Epidermal melanocyte (primary cell): ENCODE measurements around the gene WFDC2.

Source experiments
- DNase-seq: peaks from one replicate; pipeline ENCODE4 v3.0.0; 2011; ENCODE audit warnings: low spot score; ENCODE audit not compliant: insufficient read length

The WFDC2 gene

DNA sequence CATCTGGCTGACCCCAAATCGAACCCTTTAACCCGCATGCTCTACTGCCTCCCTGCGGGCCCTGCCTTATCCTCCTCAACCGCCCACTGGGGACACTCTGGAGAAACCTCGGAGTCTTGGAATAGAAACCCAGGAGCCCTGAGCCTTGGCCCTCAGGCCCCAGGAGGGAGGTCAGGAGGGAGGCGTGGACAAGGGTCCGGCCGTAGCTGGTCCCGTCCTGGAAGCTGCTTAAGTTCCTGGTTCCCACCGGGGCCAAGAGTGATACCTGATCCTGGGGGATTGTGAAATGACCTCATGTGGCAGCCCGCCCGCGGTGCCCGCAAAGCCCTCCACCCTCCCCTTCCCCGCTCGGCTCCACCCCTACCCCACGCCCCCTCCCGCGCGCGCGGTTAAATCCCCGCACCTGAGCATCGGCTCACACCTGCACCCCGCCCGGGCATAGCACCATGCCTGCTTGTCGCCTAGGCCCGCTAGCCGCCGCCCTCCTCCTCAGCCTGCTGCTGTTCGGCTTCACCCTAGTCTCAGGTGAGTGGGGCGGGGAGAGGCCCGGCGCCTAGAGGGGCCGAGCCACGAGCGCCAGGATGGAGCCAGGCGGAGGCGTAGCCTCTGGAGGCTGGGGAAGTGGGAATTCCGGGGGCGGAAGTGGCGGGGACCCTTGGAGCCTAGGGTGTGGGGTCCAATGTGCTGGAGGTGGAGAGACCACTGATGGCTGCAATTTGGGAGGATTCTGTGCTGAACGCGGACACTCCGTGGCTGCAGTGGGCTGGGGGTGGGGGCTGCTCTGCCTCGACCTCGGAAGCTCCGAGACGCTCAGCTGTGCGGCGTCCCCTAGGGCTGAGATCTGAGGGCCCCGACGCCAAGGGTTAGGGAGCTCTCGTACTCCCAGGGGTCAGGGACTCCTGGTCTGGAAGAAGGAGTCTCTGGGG is at the start of gene WFDC2:
Gene WFDC2, plus strand, starts transcription at position 418 of the 926 bp plus-strand sequence. Its CDS starts 29 bp downstream, at position 447.
- DNase-seq, result no peak

- DNase-seq, result no peak
These were observed 49.4 kb upstream of the WFDC2 start for GRCh38 chr20:45420125-45420524.

DNA sequence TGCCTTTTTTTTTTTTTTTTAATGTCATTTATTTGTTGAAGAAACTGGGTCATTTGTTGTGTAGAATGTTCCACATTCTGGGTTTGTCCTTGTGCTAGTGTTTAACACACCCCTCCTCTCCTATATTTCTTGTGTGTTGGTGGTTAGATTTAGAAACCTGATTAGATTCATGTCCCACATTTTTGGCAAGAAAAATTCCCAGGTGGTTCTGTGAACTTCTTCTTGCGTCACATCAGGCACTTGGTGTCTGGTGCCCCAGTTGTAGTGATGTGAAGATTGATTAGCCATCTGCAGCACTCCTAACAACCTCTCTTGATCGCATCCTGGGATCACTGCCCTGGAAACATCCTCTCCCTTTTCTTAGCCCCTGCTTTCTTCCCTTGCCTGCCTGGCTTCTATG is 45.9 kb upstream of the WFDC2 start:
- no peak for DNase-seq

DNA sequence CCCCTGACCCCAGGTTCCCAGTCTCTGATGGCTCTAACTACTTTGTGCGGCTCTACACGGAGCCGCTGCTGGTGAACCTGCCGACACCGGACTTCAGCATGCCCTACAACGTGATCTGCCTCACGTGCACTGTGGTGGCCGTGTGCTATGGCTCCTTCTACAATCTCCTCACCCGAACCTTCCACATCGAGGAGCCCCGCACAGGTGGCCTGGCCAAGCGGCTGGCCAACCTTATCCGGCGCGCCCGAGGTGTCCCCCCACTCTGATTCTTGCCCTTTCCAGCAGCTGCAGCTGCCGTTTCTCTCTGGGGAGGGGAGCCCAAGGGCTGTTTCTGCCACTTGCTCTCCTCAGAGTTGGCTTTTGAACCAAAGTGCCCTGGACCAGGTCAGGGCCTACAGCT is 44.0 kb upstream of the WFDC2 start:
- DNase-seq, result no peak

DNA sequence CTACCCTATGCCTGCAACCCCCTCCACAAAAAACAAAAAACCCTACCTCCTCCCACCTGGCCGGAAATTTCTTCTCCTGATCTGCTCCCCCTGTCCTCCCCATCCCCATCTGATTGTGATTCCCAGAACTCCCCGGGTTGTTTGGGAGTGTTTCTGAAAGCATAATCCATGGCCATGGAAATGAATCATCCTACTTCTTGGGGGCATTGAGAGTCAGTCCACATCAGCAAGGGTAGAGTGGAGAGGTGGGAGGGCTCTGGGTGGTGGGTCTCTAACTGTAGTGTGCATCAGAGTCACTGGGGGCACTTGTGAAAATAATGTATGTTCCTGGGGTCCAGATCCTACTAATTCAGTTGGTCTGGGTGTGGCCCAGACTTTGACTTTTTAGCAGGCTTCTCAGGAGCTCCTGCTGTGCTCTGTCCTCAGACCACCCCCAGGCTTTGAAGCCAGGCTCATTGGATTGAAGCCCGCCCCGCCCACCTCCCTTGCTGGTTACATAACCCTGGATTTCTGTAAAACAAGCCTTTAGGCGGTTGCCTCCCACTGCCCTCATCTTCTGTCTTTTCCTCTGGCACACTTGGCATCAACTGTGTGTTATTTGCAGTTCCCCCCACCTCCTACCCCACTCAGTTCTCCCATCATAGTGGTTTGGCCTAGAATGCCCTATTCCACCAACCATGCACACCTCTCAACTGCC is 43.1 kb upstream of the WFDC2 start:
- DNase-seq, result no peak

DNA sequence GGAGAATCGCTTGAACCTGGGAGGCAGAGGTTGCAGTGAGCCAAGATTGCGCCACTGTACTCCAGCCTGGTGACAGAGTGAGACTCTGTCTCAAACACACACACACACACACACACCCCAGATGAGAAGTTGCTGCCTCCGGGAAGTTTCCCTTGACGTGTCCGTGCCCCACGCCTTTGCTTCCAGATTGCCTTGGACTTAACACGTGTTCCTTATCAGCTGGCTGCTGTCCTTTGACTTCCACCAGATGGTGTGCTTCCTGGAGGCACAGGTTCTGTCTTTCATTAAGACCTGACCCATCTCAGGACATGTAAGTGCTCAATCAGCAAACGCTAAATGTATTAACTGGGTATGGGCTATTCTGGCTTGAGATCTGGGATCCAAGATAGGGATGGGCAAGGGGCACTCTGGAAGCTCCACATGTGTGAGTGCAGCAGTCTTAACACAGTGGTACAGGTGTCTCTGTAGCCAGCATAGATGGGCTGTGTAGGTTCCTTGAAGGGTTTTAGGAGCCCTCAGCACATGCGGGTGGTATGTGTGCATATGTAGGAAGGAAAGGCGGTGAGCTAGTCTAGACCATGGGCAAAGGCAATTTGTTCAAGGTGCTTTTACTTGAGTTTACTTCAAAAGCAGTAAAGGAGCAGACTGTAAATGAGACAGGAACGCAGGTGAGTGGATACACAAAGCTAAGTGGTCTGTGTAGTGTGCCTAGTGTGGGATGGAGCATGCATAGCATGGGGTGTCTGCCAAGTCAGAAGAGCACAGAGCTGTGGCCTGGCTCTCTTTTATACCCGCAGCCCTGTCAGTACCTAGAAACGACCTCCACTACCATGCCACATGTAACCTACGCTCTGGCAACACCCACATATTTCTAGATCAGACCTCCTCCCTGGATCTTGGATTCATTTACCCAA is 42.1 kb upstream of the WFDC2 start:
- DNase-seq, result no peak

- DNase-seq, result no peak
These were observed 39.9 kb upstream of the WFDC2 start for GRCh38 chr20:45429618-45430017.

GRCh38 chr20:45432294-45432693 is 37.3 kb upstream of the WFDC2 start:
- DNase-seq, result no peak

DNA sequence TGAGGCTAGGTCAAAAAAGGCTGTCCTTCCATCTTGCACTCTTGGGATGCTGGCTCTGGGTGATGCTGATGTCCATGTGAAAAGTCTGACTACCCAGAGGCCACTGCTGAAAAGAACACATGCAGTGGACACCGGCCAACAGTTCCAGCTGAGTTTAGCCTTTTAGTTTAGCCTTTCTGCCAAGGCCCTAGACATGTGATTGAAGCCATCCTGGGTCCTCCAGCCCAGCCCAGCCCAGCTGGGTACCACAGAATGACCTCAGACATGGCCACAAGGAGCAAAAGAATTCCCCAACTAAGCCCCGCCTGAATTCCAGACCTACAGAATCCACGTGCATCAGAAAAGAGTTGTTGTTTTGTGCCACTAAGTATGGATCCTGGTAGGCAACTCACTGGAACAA is 36.2 kb upstream of the WFDC2 start:
- no peak for DNase-seq

DNA sequence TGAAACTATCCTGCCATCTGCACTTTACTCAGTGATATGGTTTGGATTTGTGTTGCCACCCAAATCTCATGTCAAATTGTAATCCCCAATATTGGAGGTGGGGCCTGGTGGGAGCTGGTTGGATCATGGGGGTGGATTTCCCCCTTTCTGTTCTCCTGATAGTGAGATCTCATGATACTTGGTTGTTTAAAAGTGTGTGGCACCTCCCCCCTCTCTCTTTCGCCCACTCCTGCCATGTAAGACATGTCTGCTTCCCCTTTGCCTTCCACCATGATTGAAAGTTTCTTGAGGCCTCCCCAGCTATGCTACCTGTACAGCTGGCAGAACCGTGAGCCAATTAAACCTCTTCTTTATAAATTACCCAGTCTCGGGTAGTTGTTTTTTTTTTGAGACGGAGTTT is 35.6 kb upstream of the WFDC2 start:
- DNase-seq, result no peak

- DNase-seq, result peak; percentile 93
These were observed 32.6 kb upstream of the WFDC2 start for GRCh38 chr20:45436732-45437485.

GRCh38 chr20:45440424-45440823 is 29.1 kb upstream of the WFDC2 start:
- no peak for DNase-seq

DNA sequence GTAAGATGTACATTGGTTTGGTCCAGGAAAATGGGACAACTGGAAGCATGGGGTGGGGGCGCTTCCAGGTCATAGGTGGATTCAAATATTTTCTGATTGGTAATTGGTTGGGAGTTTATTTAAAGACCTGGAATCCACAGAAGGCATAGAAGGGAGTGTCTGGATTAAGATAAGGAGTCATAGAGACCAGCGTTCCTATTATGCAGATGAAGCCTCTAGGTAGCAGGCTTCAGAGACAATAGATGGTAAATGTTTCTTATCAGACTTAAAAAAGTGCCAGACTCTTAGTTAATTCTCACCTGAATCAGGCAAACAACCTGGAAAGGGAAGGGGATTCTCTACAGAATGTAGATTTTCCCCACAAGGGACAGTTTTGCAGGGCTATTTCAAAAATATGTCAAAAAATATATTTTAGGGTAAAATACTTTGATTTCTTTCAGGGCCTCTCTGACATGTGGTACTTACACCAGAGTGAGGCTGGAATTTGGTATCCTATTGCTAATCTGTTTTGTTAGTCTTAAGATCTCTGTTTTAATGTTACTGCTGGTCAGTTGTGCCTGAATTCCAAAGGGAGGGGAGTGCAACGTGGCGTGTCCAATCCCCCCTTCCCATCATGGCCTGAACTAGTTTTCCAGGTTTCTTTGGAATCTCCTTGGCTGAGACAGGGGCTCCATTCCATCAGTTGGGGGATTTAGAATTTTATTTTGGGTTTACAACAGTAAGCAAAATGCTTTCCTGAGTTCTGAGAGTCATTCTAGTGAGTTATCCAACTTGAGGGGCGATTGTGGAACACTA is 28.5 kb upstream of the WFDC2 start:
- DNase-seq, result no peak

DNA sequence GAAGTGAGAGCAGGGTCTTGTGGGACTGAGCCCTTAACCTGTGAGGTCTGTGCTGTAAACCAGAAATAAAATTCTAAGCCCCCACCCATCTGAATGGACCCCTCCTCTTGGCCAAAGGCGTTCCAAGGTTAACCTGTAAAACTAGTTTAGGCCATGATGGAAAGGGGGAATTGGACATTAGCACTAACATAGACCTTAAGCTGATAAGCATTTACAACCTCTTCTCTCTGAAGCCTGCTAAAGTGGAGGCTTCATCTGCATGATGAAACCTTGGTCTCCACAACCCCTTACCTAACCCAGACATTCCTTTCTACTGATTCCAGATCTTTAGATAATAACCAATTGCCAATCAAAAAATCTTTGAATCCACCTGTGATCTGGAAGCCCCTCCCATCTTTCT is 27.8 kb upstream of the WFDC2 start:
- DNase-seq, result no peak

DNA sequence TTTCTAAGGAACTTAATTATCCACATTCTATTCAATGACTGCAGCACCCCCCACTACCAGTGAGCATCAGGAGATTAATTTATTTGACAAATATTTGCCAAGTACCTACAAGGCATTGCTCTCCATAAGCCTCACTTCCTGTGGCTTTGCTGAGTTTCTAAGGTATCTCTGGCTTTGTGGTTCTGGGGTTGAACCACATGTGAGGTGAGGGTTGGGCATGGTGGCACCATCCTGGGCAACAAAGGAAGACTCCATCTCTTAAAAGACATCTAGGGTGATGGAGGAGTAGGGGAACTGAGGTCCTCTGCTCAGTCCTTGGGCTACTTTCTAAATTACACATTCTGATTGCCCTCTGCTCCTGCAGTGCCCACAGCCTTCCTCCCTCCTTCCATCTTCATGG is 25.5 kb upstream of the WFDC2 start:
- no peak for DNase-seq

DNA sequence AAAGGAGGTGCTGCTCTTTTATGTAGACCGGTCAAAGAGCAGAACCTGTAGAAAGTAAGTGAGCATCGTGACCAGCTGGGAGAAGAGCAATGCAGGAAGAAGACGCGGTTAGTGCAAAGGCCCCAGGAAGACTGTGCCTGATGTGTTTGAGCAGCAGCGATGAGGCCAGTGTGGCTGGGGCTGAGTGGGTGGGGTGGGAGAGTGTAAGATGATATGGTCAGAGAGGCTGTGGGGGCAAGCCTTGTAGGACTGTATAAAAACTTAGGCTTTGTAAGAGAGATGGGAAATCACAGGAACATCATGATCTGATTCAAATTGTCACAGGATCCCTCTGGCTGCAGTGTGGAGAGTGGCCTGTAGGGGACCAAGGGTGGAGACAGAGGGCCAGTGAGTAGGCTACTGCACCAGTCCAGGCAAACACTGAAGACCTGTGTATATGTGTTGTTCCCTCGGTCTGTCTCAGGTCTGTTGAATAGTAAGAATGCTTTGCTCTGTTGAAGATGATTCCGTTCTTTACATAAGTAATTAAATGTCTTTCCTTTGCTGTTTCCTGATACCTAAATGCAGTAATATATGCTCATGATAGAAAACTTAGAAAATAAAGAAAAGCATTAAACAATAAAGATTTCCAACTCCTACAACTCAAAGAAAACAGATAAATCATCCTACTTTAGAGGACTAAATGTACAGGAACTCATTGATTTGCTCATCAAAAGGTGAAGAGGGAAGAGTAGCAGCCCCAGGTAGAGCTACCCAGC is 23.6 kb upstream of the WFDC2 start:
- no peak for DNase-seq

DNA sequence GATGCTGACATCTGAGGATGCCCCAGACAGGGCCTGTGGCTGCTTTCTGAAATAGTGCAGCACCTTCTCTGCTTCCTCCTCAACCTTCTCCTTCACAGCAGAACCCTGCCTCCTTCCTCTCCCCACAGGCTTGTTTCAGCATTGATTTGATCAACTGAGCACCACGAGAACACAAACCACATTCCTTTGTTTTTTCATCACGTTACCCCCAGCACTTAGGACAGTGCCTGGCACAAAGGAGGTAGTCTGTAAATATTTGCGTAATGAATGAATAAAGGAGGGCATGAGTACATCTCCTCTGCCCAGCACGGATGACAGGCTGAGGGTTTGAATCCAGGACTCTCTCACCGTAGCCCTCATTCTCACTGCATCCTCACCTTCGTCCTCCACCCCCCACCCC is 21.3 kb upstream of the WFDC2 start:
- DNase-seq, result no peak

- no peak for DNase-seq
These were observed 20.0 kb upstream of the WFDC2 start for GRCh38 chr20:45449528-45449927.

- no peak for DNase-seq
These were observed 19.3 kb upstream of the WFDC2 start for GRCh38 chr20:45450097-45450818.
